ENCODE measurements around the gene GRIN3B. TPM values are rescaled to one million over a fixed set of nuclear protein-coding genes. Genes with fewer than 3 reads are reported as not detected.

GRIN3B gene
- total RNA-seq, 1 experiment from 2014 or later: 0.11 TPM

DNA sequence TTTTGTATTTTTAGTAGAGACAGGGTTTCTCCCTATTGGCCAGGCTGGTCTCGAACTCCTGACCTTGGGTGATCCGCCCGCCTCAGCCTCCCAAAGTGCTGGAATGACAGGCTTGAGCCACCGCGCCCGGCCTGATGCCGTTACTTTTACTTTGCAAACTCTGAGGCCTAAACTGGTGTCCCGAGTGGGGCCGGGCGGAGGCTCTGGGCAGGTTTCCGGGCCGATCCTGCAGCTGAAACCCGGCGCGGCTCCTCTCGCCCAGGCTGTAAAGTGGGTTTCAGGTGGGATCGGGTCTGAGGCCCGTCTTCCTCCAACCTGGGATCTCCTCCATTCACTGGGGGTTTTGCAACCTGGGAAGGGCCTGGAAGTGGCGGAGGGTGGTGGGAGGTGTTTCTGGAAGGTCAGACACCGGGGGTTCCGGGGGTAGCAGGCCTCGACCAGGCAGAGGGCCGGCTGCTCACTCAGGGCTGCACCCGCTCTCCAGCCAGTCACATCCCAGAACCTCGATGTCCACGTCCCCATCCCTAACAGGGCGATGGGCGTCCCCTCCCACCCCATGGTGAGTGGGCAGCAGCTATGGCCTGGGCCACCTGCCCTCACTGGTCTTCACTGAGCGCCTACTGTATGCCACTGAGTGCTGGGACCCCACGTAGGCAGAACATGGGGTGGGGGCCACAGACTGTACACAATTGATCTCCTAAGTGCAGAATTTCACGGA lies 37.4 kb upstream of the GRIN3B start:
- ChIA-PET CTCF (no interaction called here), POLR2A (ENCODE audit: unreplicated experiment) (no interaction called here)
- DNase-seq: no peak
- no peaks in the 10 kb centered on the region for H3K27me3 ChIP-seq (ENCODE audit: insufficient read depth, low read depth)
- no peaks in the 10 kb centered on the region for H3K36me3 ChIP-seq (ENCODE audit: low read depth)
- no peak overlapping the region for H3K27ac ChIP-seq
- no peak overlapping the region for H3K4me3 ChIP-seq
- H3K9me2 ChIP-seq (ENCODE audit: insufficient read depth): no peaks in the 10 kb centered on the region
- H3K79me2 ChIP-seq (ENCODE audit: low read depth): no peaks in the 10 kb centered on the region
- no peaks in the 10 kb centered on the region for H3K9me3 ChIP-seq (ENCODE audit: insufficient read depth, low read depth)
- H3K4me1 ChIP-seq (replicated peaks; ENCODE audit: insufficient read depth): peaks cover 14% of the 10 kb centered on the region
- no peak overlapping the region for H3K4me2 ChIP-seq
- H4K20me1 ChIP-seq (ENCODE audit: insufficient read depth): no peaks in the 10 kb centered on the region
- no TSS peak for BruUV-seq (replicated peaks)
- H3F3A ChIP-seq (ENCODE audit: insufficient read depth, low read depth): peaks cover 7% of the 10 kb centered on the region; the same call in 1 of the 2 replicates
- TF ChIP-seq EZH2 (IDR thresholded peaks at IDR 0.05; ENCODE audit: low read depth): no peak
- TF ChIP-seq, protein P1, sequence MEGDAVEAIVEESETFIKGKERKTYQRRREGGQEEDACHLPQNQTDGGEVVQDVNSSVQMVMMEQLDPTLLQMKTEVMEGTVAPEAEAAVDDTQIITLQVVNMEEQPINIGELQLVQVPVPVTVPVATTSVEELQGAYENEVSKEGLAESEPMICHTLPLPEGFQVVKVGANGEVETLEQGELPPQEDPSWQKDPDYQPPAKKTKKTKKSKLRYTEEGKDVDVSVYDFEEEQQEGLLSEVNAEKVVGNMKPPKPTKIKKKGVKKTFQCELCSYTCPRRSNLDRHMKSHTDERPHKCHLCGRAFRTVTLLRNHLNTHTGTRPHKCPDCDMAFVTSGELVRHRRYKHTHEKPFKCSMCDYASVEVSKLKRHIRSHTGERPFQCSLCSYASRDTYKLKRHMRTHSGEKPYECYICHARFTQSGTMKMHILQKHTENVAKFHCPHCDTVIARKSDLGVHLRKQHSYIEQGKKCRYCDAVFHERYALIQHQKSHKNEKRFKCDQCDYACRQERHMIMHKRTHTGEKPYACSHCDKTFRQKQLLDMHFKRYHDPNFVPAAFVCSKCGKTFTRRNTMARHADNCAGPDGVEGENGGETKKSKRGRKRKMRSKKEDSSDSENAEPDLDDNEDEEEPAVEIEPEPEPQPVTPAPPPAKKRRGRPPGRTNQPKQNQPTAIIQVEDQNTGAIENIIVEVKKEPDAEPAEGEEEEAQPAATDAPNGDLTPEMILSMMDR (conservative IDR thresholded peaks at IDR 0.05): no peak
- H2AFZ ChIP-seq: no peak overlapping the region
- intact Hi-C loops (cut with micrococcal nuclease; ENCODE audit: unreplicated experiment): no loop called here

- Histone ChIP-seq H2AFZ (no peak overlapping the region), H4K20me1 (ENCODE audit: insufficient read depth) (no peaks in the 10 kb centered on the region), H3K4me3 (no peak overlapping the region), H3K4me2 (no peak overlapping the region), H3K36me3 (ENCODE audit: low read depth) (no peaks in the 10 kb centered on the region), H3K9me2 (ENCODE audit: insufficient read depth) (no peaks in the 10 kb centered on the region), H3K27me3 (ENCODE audit: insufficient read depth, low read depth) (no peaks in the 10 kb centered on the region), H3K27ac (no peak overlapping the region), H3K9me3 (ENCODE audit: insufficient read depth, low read depth) (no peaks in the 10 kb centered on the region), H3F3A (ENCODE audit: insufficient read depth, low read depth) (peaks cover 7% of the 10 kb centered on the region; the same call in 1 of the 2 replicates), H3K4me1 (replicated peaks; ENCODE audit: insufficient read depth) (peaks cover 11% of the 10 kb centered on the region), H3K79me2 (ENCODE audit: low read depth) (no peaks in the 10 kb centered on the region)
- CTCF ChIA-PET: no interaction called here
- POLR2A ChIA-PET (ENCODE audit: unreplicated experiment): no interaction called here
- BruUV-seq (replicated peaks): no TSS peak
- TF ChIP-seq EZH2 (IDR thresholded peaks at IDR 0.05; ENCODE audit: low read depth): no peak
- intact Hi-C loops (cut with micrococcal nuclease; ENCODE audit: unreplicated experiment): no loop called here
- no peak for DNase-seq
Observed at GRCh38 chr19:963486-963951, 36.7 kb upstream of the GRIN3B start.

GRCh38 chr19:964116-964520 lies 36.1 kb upstream of the GRIN3B start:
- BruUV-seq (replicated peaks): no TSS peak
- Histone ChIP-seq H3K9me3 (ENCODE audit: insufficient read depth, low read depth) (no peaks in the 10 kb centered on the region), H2AFZ (no peak overlapping the region), H4K20me1 (ENCODE audit: insufficient read depth) (no peaks in the 10 kb centered on the region), H3K36me3 (ENCODE audit: low read depth) (no peaks in the 10 kb centered on the region), H3K27me3 (ENCODE audit: insufficient read depth, low read depth) (no peaks in the 10 kb centered on the region), H3K4me1 (replicated peaks; ENCODE audit: insufficient read depth) (peaks cover 5% of the 10 kb centered on the region; the same call in 1 of the 2 replicates), H3F3A (ENCODE audit: insufficient read depth, low read depth) (peaks cover 6% of the 10 kb centered on the region; the same call in 1 of the 2 replicates), H3K27ac (no peak overlapping the region), H3K4me3 (no peak overlapping the region), H3K4me2 (no peak overlapping the region), H3K9me2 (ENCODE audit: insufficient read depth) (no peaks in the 10 kb centered on the region), H3K79me2 (ENCODE audit: low read depth) (no peaks in the 10 kb centered on the region)
- ChIA-PET CTCF (no interaction called here), POLR2A (ENCODE audit: unreplicated experiment) (no interaction called here)
- intact Hi-C loops (cut with micrococcal nuclease; ENCODE audit: unreplicated experiment): no loop called here
- DNase-seq: no peak
- TF ChIP-seq, protein P1 (conservative IDR thresholded peaks at IDR 0.05): no peak

All from PC-9 (cell line).